Ectodermal cell (in vitro differentiated cells): Measurements from ENCODE around the gene OPA1.

Source experiments
- H3K27ac ChIP-seq: 2 replicates; pipeline ENCODE4 v1.7.0; 2013; ENCODE audit warnings: mild to moderate bottlenecking, low read depth, low read length; ENCODE audit not compliant: insufficient read depth, poor library complexity, severe bottlenecking
- H3K27me3 ChIP-seq: 2 replicates; pipeline ENCODE4 v1.7.0; 2013; ENCODE audit warnings: mild to moderate bottlenecking, low read length; ENCODE audit not compliant: insufficient read depth, control insufficient read depth, poor library complexity, severe bottlenecking
- H3K36me3 ChIP-seq: one replicate; pipeline ENCODE4 v1.7.0; 2013; ENCODE audit warnings: low read length; ENCODE audit not compliant: control insufficient read depth, insufficient read depth
- H3K4me1 ChIP-seq: one replicate; pipeline ENCODE4 v1.7.0; 2013; ENCODE audit warnings: low read length; ENCODE audit not compliant: control insufficient read depth, insufficient read depth
- H3K4me3 ChIP-seq: 2 replicates; pipeline ENCODE4 v1.7.0; 2013; ENCODE audit warnings: low read depth, low read length, control low read depth; ENCODE audit not compliant: insufficient read depth
- H3K9me3 ChIP-seq: 2 replicates; pipeline ENCODE4 v1.7.0; 2013; ENCODE audit warnings: mild to moderate bottlenecking, low read length, moderate library complexity; ENCODE audit not compliant: control insufficient read depth
- WGBS, 2 experiments: methylation state at CpG; one replicate each; pipeline ENCODE4 v1.1.7; 2013; ENCODE audit warnings: missing lambda C conversion rate in 2 of 2; 5-methylcytosine and 5-hydroxymethylcytosine counted together

Gene OPA1

GRCh38 chr3:193714523-193715137 lies 121.6 kb downstream of the OPA1 start:
- WGBS, 2 experiments = 66 to 68% methylated on average over 4 of the region's 4 CpGs
- H3K36me3 ChIP-seq = no peaks in the 10 kb centered on the region
- H3K27me3 ChIP-seq = peaks cover 28% of the 10 kb centered on the region
- peaks cover 23% of the 10 kb centered on the region for H3K4me1 ChIP-seq
- H3K9me3 ChIP-seq = no peaks in the 10 kb centered on the region
- no peak overlapping the region for H3K27ac ChIP-seq
- H3K4me3 ChIP-seq = no peak overlapping the region

- no peak overlapping the region for H3K4me3 ChIP-seq
- no peaks in the 10 kb centered on the region for H3K9me3 ChIP-seq
These were observed 123.1 kb downstream of the OPA1 start for GRCh38 chr3:193716150-193716549.

GRCh38 chr3:193719735-193720134 lies 126.7 kb downstream of the OPA1 start:
- H3K36me3 ChIP-seq = no peaks in the 10 kb centered on the region
- no peaks in the 10 kb centered on the region for H3K4me1 ChIP-seq
- H3K9me3 ChIP-seq = no peaks in the 10 kb centered on the region
- H3K4me3 ChIP-seq = no peak overlapping the region
- H3K27me3 ChIP-seq = no peaks in the 10 kb centered on the region
- WGBS, 2 experiments = 77% methylated on average over 7 of the region's 7 CpGs
- H3K27ac ChIP-seq = no peak overlapping the region

More at GRCh38 chr3:193716150-193716549, 123.1 kb downstream of the OPA1 start:
- Histone ChIP-seq H3K36me3 (no peaks in the 10 kb centered on the region), H3K4me1 (peaks cover 13% of the 10 kb centered on the region), H3K27ac (no peak overlapping the region), H3K27me3 (peaks cover 20% of the 10 kb centered on the region)
- WGBS, 2 experiments = 87 to 95% methylated on average over 3 to 4 of the region's 4 CpGs

- Histone ChIP-seq H3K27ac (no peak overlapping the region), H3K36me3 (no peaks in the 10 kb centered on the region), H3K4me3 (no peak overlapping the region), H3K4me1 (no peaks in the 10 kb centered on the region), H3K9me3 (no peaks in the 10 kb centered on the region), H3K27me3 (no peaks in the 10 kb centered on the region)
- no CpG with 5 or more reads among the region's 3 CpGs for WGBS, 2 experiments
These were observed 127.2 kb downstream of the OPA1 start for GRCh38 chr3:193720169-193720568.

GRCh38 chr3:193722566-193722965 lies 129.6 kb downstream of the OPA1 start:
- H3K27ac ChIP-seq = no peak overlapping the region
- 92% methylated on average over 3 of the region's 3 CpGs for WGBS, 2 experiments
- no peaks in the 10 kb centered on the region for H3K27me3 ChIP-seq
- no peak overlapping the region for H3K4me3 ChIP-seq
- no peaks in the 10 kb centered on the region for H3K9me3 ChIP-seq
- no peaks in the 10 kb centered on the region for H3K4me1 ChIP-seq
- H3K36me3 ChIP-seq = no peaks in the 10 kb centered on the region

GRCh38 chr3:193727089-193727488 lies 134.1 kb downstream of the OPA1 start:
- H3K27ac ChIP-seq = no peak overlapping the region
- H3K36me3 ChIP-seq = no peaks in the 10 kb centered on the region
- peaks cover 8% of the 10 kb centered on the region for H3K4me1 ChIP-seq
- H3K9me3 ChIP-seq = no peaks in the 10 kb centered on the region
- 85 to 86% methylated on average over 6 of the region's 6 CpGs for WGBS, 2 experiments
- peaks cover 6% of the 10 kb centered on the region for H3K27me3 ChIP-seq
- H3K4me3 ChIP-seq = no peak overlapping the region

GRCh38 chr3:193728429-193729087 lies 135.6 kb downstream of the OPA1 start:
- Histone ChIP-seq H3K27ac (no peak overlapping the region), H3K4me1 (peaks cover 8% of the 10 kb centered on the region), H3K36me3 (no peaks in the 10 kb centered on the region), H3K27me3 (peaks cover 6% of the 10 kb centered on the region), H3K4me3 (no peak overlapping the region), H3K9me3 (no peaks in the 10 kb centered on the region)
- WGBS, 2 experiments = 96% methylated on average over 7 of the region's 7 CpGs

GRCh38 chr3:193729088-193729465 lies 136.1 kb downstream of the OPA1 start:
- H3K27me3 ChIP-seq = peaks cover 6% of the 10 kb centered on the region
- no peak overlapping the region for H3K27ac ChIP-seq
- H3K4me1 ChIP-seq = peaks cover 8% of the 10 kb centered on the region
- 94 to 96% methylated on average over 6 of the region's 6 CpGs for WGBS, 2 experiments
- no peak overlapping the region for H3K4me3 ChIP-seq
- no peaks in the 10 kb centered on the region for H3K9me3 ChIP-seq
- no peaks in the 10 kb centered on the region for H3K36me3 ChIP-seq

GRCh38 chr3:193729601-193730000 lies 136.6 kb downstream of the OPA1 start:
- Histone ChIP-seq H3K9me3 (no peaks in the 10 kb centered on the region), H3K4me3 (no peak overlapping the region), H3K27ac (no peak overlapping the region), H3K27me3 (peaks cover 6% of the 10 kb centered on the region), H3K36me3 (no peaks in the 10 kb centered on the region), H3K4me1 (peaks cover 8% of the 10 kb centered on the region)

GRCh38 chr3:193730511-193730910 lies 137.5 kb downstream of the OPA1 start:
- no peaks in the 10 kb centered on the region for H3K36me3 ChIP-seq
- WGBS, 2 experiments = 56 to 58% methylated on average over 6 to 8 of the region's 8 CpGs
- H3K27me3 ChIP-seq = peaks cover 6% of the 10 kb centered on the region
- peaks cover 8% of the 10 kb centered on the region for H3K4me1 ChIP-seq
- no peak overlapping the region for H3K4me3 ChIP-seq
- H3K27ac ChIP-seq = no peak overlapping the region
- no peaks in the 10 kb centered on the region for H3K9me3 ChIP-seq
